Dermis blood vessel endothelial cell (primary cell): ENCODE data around the gene BPIFA3. TPM values are rescaled to one million over a fixed set of nuclear protein-coding genes. Genes with fewer than 3 reads are reported as not detected.

Source experiments
- DNase-seq: peaks from one replicate; pipeline ENCODE4 v3.0.0; 2010
- total RNA-seq: library from RNA; depleted of rRNA; stranded (reverse); fragments of >200 nt; gene quantifications from 2 replicates; pipeline ENCODE4 v1.2.3, GENCODE V29; 2014

BPIFA3 gene
- total RNA-seq, 1 donor from 2014 or later = not detected

DNA sequence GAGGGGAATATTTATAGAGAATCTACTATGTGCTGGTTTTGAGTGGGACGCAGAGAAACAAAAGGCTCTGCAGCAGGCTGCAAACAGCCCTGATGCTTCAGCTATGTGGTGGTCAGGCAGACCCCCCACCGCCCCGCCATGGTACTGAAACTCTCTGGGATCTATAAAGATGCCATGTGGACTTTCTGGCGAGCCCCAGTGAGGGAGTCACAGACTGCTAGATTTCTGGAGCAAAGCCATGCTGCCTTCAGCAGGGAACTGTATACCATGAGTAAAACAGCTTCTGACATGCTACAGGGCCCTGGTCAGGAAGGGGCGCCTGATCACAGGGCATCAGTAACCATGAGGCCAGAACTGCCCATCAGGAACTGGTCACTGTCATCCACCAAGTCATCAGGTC lies 46.6 kb downstream of the BPIFA3 start:
- DNase-seq = no peak

DNA sequence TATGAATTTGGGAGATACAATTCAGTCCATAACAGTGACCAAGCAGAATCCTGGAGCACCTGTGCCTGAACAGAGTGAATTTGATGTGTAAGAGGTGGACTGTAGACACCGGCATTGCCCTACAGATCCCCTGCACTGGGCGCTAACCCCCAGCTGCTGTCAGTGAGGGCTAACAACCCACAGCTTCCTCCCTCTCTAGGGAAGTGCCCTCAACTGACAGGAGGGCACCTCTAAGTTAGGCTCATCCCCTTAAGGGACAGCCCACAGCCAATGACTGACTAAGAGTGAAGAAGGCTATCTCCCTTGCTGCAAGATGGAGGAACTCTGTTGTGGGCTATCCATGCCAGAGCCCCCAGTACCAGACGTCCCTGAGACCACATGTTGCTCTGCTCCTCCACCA lies 50.5 kb downstream of the BPIFA3 start:
- no peak for DNase-seq

DNA sequence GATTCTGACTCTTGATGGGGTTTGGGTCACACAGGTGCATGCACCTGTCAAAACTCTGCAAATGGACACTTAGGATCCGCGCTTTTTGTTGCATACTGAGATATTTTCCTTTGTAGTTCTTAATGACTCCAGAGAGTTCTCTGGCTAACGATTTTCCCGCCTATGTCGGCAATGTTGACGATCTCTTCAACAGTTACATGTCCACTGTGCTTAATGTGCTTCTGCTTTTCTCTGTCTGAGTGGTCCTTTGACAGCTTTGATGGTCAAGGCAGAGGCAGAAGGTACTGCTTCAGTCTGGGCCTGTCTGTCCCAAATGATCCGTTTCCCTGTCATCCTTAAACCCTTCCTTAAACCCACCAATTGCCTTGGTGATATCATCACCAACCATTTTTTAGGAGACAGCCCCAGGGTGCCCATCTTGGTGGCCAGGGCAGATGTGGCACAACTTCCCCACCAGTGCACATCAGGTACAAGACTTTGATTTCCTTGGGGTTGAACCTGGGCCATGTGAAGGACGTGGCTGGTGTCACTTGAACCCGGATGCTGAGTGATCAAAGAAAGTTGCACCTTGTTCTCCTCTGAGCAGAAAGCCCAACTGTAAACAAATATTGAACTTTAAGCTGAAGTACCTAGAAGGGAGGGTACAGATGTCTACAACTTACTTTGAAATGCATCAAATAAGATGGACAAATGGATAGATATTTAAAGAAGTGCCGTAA lies 55.2 kb downstream of the BPIFA3 start:
- DNase-seq = no peak

DNA sequence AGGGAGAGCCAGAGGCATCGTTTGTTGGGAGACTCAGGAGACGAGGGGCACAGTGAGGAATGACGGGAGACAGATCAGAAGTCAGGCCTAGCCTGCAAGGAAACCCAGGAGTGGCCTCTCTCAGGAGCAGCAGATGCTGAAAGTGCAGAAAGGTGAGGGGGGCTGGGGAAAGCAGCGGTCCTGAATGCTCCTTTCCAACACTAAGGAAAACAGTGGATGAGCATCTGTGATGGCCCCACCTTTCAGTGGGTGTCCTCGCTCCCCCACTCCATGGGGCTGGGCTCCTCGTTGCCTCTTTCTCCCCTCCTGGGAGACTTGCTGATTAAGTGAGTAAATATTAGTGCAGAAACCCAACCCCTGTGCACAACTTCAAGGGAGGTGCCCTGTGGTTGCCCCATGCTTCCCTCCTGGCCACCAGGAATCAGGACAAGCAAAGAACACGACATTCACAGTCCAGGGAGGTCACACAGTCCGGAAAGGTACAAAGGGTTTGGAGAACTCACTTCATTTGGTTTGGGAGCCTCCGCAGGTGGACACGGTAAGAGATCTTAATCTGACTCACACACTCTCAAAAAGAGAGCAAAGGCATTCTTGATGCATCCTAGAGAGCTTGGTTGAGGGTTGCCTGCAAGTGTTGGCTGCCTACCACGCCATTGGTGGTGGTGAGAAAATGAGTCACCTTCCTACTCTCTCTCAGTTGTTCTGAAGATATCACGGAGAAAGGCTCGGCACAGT lies 56.1 kb downstream of the BPIFA3 start:
- DNase-seq = no peak

DNA sequence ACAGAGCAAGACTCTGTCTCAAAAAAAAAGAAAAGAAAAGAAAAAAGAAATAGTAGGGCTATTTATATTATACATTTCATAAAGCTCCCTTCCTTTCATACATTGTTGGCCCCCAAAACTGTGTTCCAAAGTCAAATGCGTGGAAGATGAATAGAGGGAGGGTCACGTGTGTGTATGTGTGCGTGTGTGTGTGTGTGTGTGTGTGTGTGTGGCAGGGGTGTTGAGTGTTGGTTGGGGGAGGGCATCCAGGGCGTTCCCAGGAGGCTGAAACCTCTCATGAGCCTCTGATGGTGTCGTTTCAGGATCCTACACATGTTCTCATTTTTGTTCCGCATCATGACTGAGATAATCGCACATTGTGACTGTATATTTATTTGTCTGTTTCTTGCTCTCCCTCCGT lies 58.1 kb downstream of the BPIFA3 start:
- no peak for DNase-seq

DNA sequence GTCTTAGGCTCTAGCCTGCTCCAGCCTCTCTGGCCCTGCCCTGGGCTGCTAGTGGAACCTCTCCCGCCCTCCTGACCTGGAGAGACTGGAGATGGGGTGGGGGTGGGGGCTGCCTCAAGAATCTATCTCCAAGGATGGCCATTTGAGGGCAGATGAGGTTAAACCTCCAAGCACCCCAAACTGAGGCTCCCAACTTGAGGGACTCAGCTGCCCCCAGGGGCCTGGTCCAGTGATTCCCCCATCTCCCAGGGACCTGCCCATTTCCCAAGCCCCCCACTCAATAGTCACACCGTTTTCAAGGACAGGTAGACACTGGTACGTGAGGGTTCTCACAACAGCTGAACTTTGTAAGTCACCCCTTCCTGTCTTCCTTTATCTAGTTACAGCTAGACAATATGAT lies 58.7 kb downstream of the BPIFA3 start:
- no peak for DNase-seq

DNA sequence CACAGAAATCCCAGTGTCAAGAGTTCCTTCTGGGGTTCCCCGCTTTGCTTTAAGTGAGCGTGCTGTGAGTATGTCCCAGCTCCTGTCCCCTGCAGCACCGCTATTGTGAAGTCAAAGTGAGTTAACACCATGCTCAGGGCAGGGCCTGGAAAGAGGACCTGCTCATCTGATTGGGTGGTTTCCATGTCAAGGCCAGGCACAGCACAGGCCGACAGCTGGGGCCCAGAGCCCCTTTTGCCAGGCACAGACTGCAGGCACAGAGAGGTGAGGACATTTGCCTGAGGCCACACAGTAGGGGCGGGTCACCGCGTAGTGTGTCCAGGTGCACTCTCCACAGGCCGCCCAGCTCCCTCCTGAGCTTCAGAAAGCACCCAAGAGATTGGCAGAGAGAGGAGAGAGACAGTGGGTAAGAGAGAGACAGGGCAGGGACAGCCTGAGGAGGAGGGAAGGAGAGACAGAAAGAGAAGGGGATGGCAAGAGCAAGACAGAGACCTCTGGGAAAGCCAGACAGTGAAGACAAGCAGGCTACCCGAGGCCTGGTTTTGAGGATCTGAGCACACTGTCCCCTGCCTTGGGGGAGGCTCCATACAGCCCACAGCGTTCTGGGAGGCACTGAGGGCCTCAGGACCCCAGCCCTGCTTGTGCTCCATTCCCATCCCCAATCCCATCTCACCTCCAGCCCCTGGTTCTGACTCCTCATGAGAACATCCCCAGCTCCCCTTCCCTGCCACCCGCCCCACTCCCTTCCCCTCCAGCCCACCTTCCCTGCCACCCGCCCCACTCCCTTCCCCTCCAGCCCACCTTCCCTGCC lies 59.4 kb downstream of the BPIFA3 start:
- DNase-seq = no peak

Other genes starting within 250 kb of the BPIFA3 start
- gene SUN5, start 212.9 kb upstream of the BPIFA3 start, total RNA-seq = not detected in 2 replicates
- gene BPIFB2, start 209.6 kb upstream of the BPIFA3 start, total RNA-seq = not detected in 2 replicates
- gene BPIFB6, start 185.7 kb upstream of the BPIFA3 start, total RNA-seq = not detected in 2 replicates
- not detected in 2 replicates for gene BPIFB3, start 163.4 kb upstream of the BPIFA3 start, total RNA-seq
- not detected in 2 replicates for gene BPIFB4, start 137.7 kb upstream of the BPIFA3 start, total RNA-seq
- not detected in 2 replicates for gene BPIFA2, start 49.2 kb upstream of the BPIFA3 start, total RNA-seq
- not detected in 2 replicates for gene BPIFA1, start 18.6 kb downstream of the BPIFA3 start, total RNA-seq
- gene BPIFB1, start 65.9 kb downstream of the BPIFA3 start, total RNA-seq = not detected in 2 replicates
- gene CDK5RAP1, start 184.2 kb downstream of the BPIFA3 start, total RNA-seq = 21.1 and 25.9 TPM in 2 replicates
- 7.2 and 8.8 TPM in 2 replicates for gene SNTA1, start 226.4 kb downstream of the BPIFA3 start, total RNA-seq